Heart left ventricle (tissue), 16 donors: Measurements from ENCODE around the gene FRS2. TPM values are rescaled to one million over a fixed set of nuclear protein-coding genes. Genes with fewer than 3 reads are reported as not detected.
A peak's percentile ranks its signal among the peaks of the same experiment; 100 is the strongest.
"Not testable (repeated sequence)": the region's sequence is repeated elsewhere in the genome, so short reads cannot be mapped to it uniquely, and the experiment has no call there.

Source experiments
- ATAC-seq, 4 donors: fragments of 200-7000 bp; cut with Tn5 transposase; one replicate each; pipeline ENCODE4 v1.9.1; 2020 to 2022; ENCODE audit warnings: moderate library complexity in 4 of 4, mild to moderate bottlenecking in 3 of 4, moderate number of reproducible peaks in 1 of 4
- DNase-seq, 5 donors: peaks; one replicate each; pipeline ENCODE4 v3.0.0-alpha.2; 2020
- H3K27ac ChIP-seq, 12 donors: fragments of 200-600 bp; sonication (generic) in 4 of 12; one replicate each; pipeline versions ENCODE4 v1.5.0 to v1.8.0; 2016 to 2022; ENCODE audit warnings: mild to moderate bottlenecking in 2 of 12
- H3K27me3 ChIP-seq, 9 donors: fragments of 200-600 bp; sonication (generic) in 2 of 9; one replicate each; pipeline versions ENCODE4 v1.5.1 to v1.8.0; 2016 to 2022; ENCODE audit warnings: mild to moderate bottlenecking in 3 of 9
- H3K36me3 ChIP-seq, 9 donors: fragments of 200-600 bp; sonication (generic) in 2 of 9; one replicate each; pipeline versions ENCODE4 v1.5.0 to v1.8.0; 2018 to 2022; ENCODE audit warnings: mild to moderate bottlenecking in 2 of 9
- H3K4me1 ChIP-seq, 12 donors: fragments of 200-600 bp; sonication (generic) in 4 of 12; one replicate each; pipeline versions ENCODE4 v1.5.0 to v1.8.0; 2016 to 2022; ENCODE audit warnings: mild to moderate bottlenecking in 3 of 12
- H3K4me3 ChIP-seq, 12 donors: fragments of 200-600 bp; sonication (generic) in 4 of 12; one replicate each; pipeline versions ENCODE4 v1.5.0 to v1.8.0; 2017 to 2022; ENCODE audit warnings: mild to moderate bottlenecking in 9 of 12, moderate library complexity in 4 of 12
- H3K9me3 ChIP-seq, 12 donors: fragments of 200-600 bp; sonication (generic) in 4 of 12; one replicate each; pipeline versions ENCODE4 v1.5.0 to v1.8.0; 2016 to 2022; ENCODE audit warnings: mild to moderate bottlenecking in 1 of 12
- CTCF ChIP-seq, 12 donors: fragments of 200-600 bp; sonication (generic) in 4 of 12; IDR thresholded peaks; one replicate each; pipeline versions ENCODE4 v1.5.0 to v1.8.0; 2018 to 2022; ENCODE audit warnings: antibody characterized with exemption in 12 of 12, mild to moderate bottlenecking in 5 of 12
- POLR2A ChIP-seq, 2 donors: fragments of 450-650 bp; IDR thresholded peaks; one replicate each; pipeline ENCODE4 v1.6.1; 2017; ENCODE audit warnings: antibody characterized with exemption in 2 of 2, mild to moderate bottlenecking in 2 of 2, moderate library complexity in 2 of 2
- WGBS, 4 donors: extraction: QIAGEN DNeasy Blood & Tissue Kit in 2 of 4; methylation state at CpG; one replicate each; pipeline versions ENCODE4 v1.1.5 to v1.1.7; 2013 to 2018; 5-methylcytosine and 5-hydroxymethylcytosine counted together
- intact Hi-C, 10 donors: fragments of 100-400 bp; cut with DNase I; formaldehyde crosslinking; loops; one replicate each; pipeline versions ENCODE4 v1.11.1 to v1.14.2; 2022
- polyA plus RNA-seq, 2 donors: library from polyadenylated mRNA; stranded (reverse); fragments of 200-250 nt; gene quantifications; one replicate each; pipeline ENCODE4 v1.2.3, GENCODE V29; 2013
- total RNA-seq, 9 donors: library from RNA; depleted of rRNA in 2 of 9; stranded (reverse); fragments of >200 nt in 2 of 9; fragmentation: NEBNext Ultra II Directional in 3 of 9; extraction: Animal tissue kit (Norgen Biotek cat#: 25700) in 3 of 9; gene quantifications; one replicate each; pipeline versions ENCODE4 v1.1.0 to v1.2.4, GENCODE V29; 2016 to 2023
- donor health status: ischemic (EF 13 %, LVEDD 7.1; RV severe dilation, severe dysfunction).
- donor health status: healthy with polysubstance abuse.
- donor health status: DM: no; HTN: yes; CAD: no.
- donor health status: DM: no; HTN: no; CAD: no.
- donor health status: ischemic (EF 25% LVEDD 6.9; RV normal size, moderate dysfunction).
- donor health status: ischemic (EF 25% LVEDD 5.7; RV mildly dilated, moderate dysfunction).
- donor health status: healthy.
- donor health status: DM: yes; HTN: yes; CAD: no.
- donor health status: ischemic (EF 35%, LVEDD 5.7; RV mildly dilated, moderate dysfunction).
- donor health status: nonischemic (EF 11% LVEDD 7.7; RV severe dilation, severe dysfunction).
- donor health status: DM: yes; HTN: yes; CAD: no.
- donor health status: PGD.
- donor health status: ischemic (EF 29% LVEDD 5.4; RV normal size, mild dysfunction).
- donor health status: nonischemic (EF 23%, LVEDD 6.1; RV moderate dilation, normal function).

Gene FRS2
- total and polyA plus RNA-seq, 11 donors, result 2.6 to 33.9 (median 20.3) TPM

DNA sequence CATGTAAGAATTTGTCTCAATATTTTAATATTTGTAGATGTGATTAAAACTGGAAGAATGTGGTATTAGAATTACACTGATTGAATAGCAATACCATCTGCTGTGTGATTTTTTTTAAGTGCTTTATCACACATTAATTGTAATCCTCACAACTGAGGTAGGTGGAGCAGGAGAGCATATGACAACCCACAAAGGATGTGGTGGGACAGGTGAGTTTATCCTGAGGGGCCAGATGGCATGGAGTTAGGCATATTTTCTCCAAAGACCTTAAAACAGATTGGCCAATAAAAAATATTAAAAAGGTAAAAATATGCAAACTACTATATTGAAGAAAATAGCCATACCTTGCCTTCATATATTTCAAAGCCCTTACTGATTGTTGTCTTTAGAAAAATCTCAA, 132.8 kb downstream of the FRS2 start:
- Histone ChIP-seq H3K36me3 (peaks cover 0 to 57% (median 53%) of the 10 kb centered on the region in 9 donors), H3K27me3 (no peaks in the 10 kb centered on the region)

DNA sequence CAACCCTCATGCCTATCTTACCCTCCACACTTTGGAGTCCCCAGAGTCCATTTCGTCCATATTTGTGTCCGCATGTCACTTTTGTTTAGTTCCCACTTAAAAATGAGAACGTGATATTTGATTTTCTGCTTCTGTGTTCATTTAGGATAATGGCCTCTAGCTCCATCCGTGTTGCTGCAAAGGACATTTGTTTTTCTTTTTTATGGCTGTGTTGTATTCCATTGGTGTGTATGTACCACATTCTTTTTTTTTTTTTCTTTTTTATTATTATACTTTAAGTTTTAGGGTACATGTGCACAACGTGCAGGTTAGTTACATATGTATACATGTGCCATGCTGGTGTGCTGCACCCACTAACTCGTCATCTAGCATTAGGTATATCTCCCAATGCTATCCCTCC, 133.4 kb downstream of the FRS2 start:
- H3K27me3 ChIP-seq, ATAC-seq, H3K27ac ChIP-seq, DNase-seq, H3K9me3 ChIP-seq, H3K4me3 ChIP-seq, intact Hi-C loops: not testable (repeated sequence)
- H3K4me1 ChIP-seq, result peaks cover 0 to 10% (median 0%) of the 10 kb centered on the region in 12 donors
- peaks cover 0 to 51% (median 47%) of the 10 kb centered on the region in 9 donors for H3K36me3 ChIP-seq
- WGBS, 4 donors, result 94 to 100% (median 97%) methylated on average over 5 to 6 of the region's 6 CpGs

More for the DNA sequence above, 132.8 kb downstream of the FRS2 start:
- TF ChIP-seq CTCF (IDR thresholded peaks at IDR 0.05) (no peak), POLR2A (IDR thresholded peaks at IDR 0.05) (no peak)
- DNase-seq (no peak), ATAC-seq (no peak)
- peaks cover 0 to 10% (median 0%) of the 10 kb centered on the region in 12 donors for H3K4me1 ChIP-seq
- no peak overlapping the region for H3K4me3 ChIP-seq
- H3K27ac ChIP-seq, result no peak overlapping the region
- peaks cover 0 to 4% (median 0%) of the 10 kb centered on the region in 12 donors for H3K9me3 ChIP-seq
- intact Hi-C loops, result no loop called here

DNA sequence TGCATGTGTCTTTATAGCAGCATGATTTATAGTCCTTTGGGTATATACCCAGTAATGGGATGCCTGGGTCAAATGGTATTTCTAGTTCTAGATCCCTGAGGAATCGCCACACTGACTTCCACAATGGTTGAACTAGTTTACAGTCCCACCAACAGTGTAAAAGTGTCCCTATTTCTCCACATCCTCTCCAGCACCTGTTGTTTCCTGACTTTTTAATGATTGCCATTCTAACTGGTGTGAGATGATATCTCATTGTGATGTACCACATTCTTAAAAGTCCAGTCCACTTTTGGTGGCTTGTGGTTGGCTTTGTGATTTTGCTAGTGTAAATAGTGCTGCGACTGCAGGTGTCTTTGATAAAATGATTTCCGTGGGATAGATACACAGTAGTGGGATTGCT, 134.1 kb downstream of the FRS2 start:
- H3K9me3 ChIP-seq, DNase-seq, H3K27ac ChIP-seq, ATAC-seq, intact Hi-C loops, H3K27me3 ChIP-seq, H3K4me3 ChIP-seq: not testable (repeated sequence)
- Histone ChIP-seq H3K36me3 (peaks cover 0 to 44% (median 40%) of the 10 kb centered on the region in 9 donors), H3K4me1 (peaks cover 0 to 10% (median 0%) of the 10 kb centered on the region in 12 donors)
- 79 to 90% (median 84%) methylated on average over 2 of the region's 3 CpGs for whole genome bisulfite sequencing, 4 donors

DNA sequence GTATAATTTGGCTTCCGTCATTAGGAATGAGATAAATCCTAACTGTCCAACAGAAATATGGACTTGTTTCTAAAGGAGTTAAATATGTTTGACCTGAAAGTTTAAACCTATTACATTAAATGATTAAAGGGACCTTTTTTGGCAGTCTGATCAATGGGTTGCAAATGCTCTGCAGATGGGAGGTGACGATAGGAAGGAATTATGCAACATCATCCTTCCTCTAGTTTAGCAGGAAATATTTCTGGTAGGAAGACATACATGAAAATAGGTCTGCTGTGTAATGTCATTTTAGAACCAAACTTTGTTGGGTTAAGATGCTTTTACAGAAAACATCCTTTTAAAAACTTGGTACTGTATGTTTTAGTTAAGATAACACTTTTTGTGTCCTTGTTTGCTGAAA, 137.9 kb downstream of the FRS2 start:
- intact Hi-C loops, result loop anchor here in 1 of 10 donors (5.0 kb wide), 1 partner anchor 34 kb away; no protein-coding TSS in a partner anchor
- WGBS, 4 donors, result 26 to 34% (median 29%) methylated on average over 2 of the region's 2 CpGs
- ATAC-seq (no peak), DNase-seq (no peak)
- Histone ChIP-seq H3K4me1 (peaks cover 0 to 10% (median 0%) of the 10 kb centered on the region in 12 donors), H3K4me3 (peak overlapping the region in 10 of 12 donors; percentile 12 to 62 (median 47)), H3K36me3 (peaks cover 0 to 6% (median 5%) of the 10 kb centered on the region in 9 donors), H3K27me3 (no peaks in the 10 kb centered on the region), H3K27ac (peak overlapping the region in 11 of 12 donors; percentile 20 to 84 (median 64)), H3K9me3 (peaks cover 0 to 4% (median 0%) of the 10 kb centered on the region in 12 donors)
- no peak for TF ChIP-seq POLR2A (IDR thresholded peaks at IDR 0.05)
- TF ChIP-seq CTCF (IDR thresholded peaks at IDR 0.05), result no peak

DNA sequence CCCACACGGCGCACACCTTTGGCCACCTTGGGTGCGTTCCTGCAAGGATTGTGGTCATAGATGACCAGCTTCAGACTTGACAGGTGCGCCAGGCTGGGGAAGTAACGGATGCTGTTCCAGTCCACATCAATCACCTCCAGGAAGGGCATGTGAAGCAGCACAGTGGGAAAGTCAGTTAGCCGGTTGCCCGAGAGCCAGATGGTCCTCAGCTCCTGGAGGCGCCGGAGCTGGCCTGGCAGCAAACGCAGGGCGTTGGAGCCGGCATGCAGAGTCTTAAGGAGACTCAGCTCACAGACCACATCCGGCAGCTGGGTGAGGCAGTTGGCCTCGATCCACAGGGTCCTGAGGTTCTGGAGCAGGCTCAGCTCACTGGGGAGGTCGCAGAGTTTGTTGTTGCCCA, 139.9 kb downstream of the FRS2 start:
- ATAC-seq, result peak; percentile 15 to 31 (median 16)
- TF ChIP-seq CTCF (IDR thresholded peaks at IDR 0.05), result no peak
- no peak for TF ChIP-seq POLR2A (IDR thresholded peaks at IDR 0.05)
- no peaks in the 10 kb centered on the region for H3K27me3 ChIP-seq
- intact Hi-C loops, result no loop called here
- no peak for DNase-seq
- H3K4me3 ChIP-seq, result peak overlapping the region; percentile 2 to 62 (median 44)
- no peaks in the 10 kb centered on the region for H3K36me3 ChIP-seq
- H3K27ac ChIP-seq, result peak overlapping the region in 11 of 12 donors; percentile 20 to 84 (median 64)
- no peaks in the 10 kb centered on the region for H3K9me3 ChIP-seq
- peaks cover 0 to 11% (median 0%) of the 10 kb centered on the region in 12 donors for H3K4me1 ChIP-seq
- 50 to 72% (median 65%) methylated on average over 13 to 15 of the region's 15 CpGs for WGBS, 4 donors
